Bronchial smooth muscle cell (primary cell): ENCODE data around the gene CRTC2. TPM values are rescaled to one million over a fixed set of nuclear protein-coding genes. Genes with fewer than 3 reads are reported as not detected.

Source experiments
- total RNA-seq: library from RNA; depleted of rRNA; stranded (reverse); fragments of >200 nt; gene quantifications from 2 replicates; pipeline ENCODE4 v1.2.1, GENCODE V29; 2014

The CRTC2 gene, protein sequence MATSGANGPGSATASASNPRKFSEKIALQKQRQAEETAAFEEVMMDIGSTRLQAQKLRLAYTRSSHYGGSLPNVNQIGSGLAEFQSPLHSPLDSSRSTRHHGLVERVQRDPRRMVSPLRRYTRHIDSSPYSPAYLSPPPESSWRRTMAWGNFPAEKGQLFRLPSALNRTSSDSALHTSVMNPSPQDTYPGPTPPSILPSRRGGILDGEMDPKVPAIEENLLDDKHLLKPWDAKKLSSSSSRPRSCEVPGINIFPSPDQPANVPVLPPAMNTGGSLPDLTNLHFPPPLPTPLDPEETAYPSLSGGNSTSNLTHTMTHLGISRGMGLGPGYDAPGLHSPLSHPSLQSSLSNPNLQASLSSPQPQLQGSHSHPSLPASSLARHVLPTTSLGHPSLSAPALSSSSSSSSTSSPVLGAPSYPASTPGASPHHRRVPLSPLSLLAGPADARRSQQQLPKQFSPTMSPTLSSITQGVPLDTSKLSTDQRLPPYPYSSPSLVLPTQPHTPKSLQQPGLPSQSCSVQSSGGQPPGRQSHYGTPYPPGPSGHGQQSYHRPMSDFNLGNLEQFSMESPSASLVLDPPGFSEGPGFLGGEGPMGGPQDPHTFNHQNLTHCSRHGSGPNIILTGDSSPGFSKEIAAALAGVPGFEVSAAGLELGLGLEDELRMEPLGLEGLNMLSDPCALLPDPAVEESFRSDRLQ
- total RNA-seq, result 2.7 TPM in 2 replicates

DNA sequence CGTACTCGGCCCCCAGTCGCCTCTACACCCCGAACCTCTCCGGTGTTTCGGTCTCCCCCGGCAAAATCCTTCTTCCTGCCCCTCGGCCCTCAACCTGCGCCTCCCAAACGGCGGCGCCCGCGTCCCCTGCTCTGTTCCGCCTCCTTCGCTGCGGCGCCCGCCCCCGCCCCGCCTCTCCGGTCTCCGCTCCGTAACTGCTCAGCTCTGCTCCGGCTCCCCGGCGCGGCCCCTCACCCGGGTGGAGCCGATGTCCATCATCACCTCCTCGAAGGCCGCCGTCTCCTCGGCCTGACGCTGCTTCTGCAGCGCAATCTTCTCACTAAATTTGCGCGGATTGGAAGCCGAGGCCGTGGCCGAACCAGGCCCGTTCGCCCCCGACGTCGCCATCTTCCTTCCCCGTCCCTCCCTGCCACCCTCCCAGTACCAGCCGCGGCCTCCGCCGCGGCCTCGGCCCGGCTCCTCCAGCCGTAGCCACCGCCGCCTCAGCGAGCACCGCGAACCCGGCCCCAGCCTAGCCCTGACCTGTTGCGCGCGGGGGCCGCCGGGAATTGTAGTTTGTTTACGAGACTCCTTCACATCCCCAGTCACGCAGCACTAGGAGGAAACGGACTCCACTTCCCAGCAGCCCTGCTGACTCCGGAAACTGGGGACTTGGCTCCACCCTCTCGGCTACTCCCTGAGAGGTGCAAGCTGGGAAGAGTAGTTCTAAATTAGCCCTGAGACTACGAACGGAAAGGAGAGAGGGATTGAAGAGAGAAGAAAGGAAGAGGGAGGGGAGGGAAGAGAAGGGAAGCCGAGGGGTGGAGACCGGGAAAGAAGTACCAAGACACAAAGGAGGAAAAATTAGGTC lies at the start of gene CRTC2:
CRTC2 (minus strand) TSS at position 502 of the 850 bp plus-strand sequence; CDS start at position 387, 115 bp downstream.

GRCh38 chr1:153990468-153991150 lies 32.2 kb upstream of the CRTC2 start, which contains the start of gene RPS27:
Gene RPS27, plus strand, starts transcription at chr1:153990762. Its CDS starts 35 bp downstream, at chr1:153990797.

GRCh38 chr1:153985941-153986761 lies 27.7 kb upstream of the CRTC2 start, which contains the start of gene RAB13:
Gene RAB13, minus strand, starts transcription at chr1:153986339. Its CDS starts 103 bp downstream, at chr1:153986236.

GRCh38 chr1:153977250-153978240 lies 19.1 kb upstream of the CRTC2 start, which contains the start of gene JTB:
Gene JTB, minus strand, starts transcription at chr1:153977674. Its CDS starts 422 bp downstream, at chr1:153977252.

DNA sequence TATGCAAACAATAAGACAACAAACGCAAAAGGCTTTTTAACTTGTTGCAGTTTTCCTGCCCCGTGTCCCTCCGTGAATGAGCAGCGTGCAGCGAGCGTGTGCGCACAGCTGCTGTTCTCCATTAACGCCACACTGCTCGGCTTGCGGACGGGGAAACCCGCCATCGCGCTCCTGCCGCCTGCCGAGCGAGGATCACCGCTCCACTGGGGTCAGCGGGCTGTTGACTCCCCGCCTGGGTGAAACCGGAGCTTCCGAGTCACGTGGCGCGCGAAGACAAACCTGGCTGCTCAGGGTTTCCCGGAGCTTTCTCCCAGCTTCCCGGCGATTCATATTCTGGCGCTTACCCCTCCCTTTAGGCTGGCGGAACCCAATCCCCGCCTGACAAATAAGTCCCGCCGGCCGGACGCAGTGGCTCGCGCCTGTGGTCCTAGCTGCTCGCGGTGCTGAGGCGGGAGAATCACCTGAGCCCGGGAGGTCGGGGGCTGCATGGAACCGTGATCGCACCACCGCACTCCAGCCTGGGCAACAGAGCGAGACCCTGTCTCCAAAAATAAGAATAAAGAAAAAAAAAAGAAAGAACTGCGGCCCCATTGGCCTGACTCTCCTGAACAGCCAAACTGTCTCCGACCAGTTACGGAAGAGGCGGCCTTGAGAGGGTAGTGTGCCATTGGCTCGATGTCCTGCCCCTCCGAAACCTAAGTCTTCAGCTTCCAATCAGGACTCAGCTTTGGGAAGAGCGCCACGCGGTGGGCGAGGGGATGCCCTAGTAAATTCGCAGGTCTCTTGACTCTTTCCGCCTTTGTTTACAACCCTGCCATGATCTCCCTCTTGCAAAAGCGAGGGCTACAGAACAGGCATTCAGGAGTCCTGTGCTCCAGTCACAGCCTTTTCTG lies 8.9 kb upstream of the CRTC2 start, which contains the start of gene CREB3L4:
CREB3L4 (plus strand) TSS at position 796 of the 893 bp plus-strand sequence. CDS start 624 bp downstream, outside the sequence.

GRCh38 chr1:153963030-153963849 lies 4.8 kb upstream of the CRTC2 start, which contains the start of gene SLC39A1:
Gene SLC39A1, minus strand, starts transcription at chr1:153963537. Its CDS starts 822 bp downstream, at chr1:153962715.

GRCh38 chr1:153946622-153947241 lies 11.7 kb downstream of the CRTC2 start, which contains the start of gene DENND4B:
Gene DENND4B, minus strand, starts transcription at chr1:153946718. Its CDS starts 2,344 bp downstream, at chr1:153944374.

GRCh38 chr1:153922972-153923925 lies 35.2 kb downstream of the CRTC2 start, which contains the start of gene GATAD2B:
Gene GATAD2B, minus strand, starts transcription at chr1:153922972. Its CDS starts 94,625 bp downstream, at chr1:153828347.

Other genes with a start within 250 kb of the CRTC2 start
- 28.5 and 32.1 TPM in 2 replicates for gene INTS3, start 230.6 kb downstream of the CRTC2 start, total RNA-seq
- gene SLC27A3, start 183.2 kb downstream of the CRTC2 start, total RNA-seq, result 27.6 and 50.1 TPM in 2 replicates
- gene GATAD2B, start 35.6 kb downstream of the CRTC2 start, total RNA-seq, result 2.7 TPM in 2 replicates
- gene DENND4B, start 11.9 kb downstream of the CRTC2 start, total RNA-seq, result 10.2 and 17.4 TPM in 2 replicates
- 99.1 and 100 TPM in 2 replicates for gene SLC39A1, start 4.9 kb upstream of the CRTC2 start, total RNA-seq
- gene CREB3L4, start 9.3 kb upstream of the CRTC2 start, total RNA-seq, result 7.6 and 8.0 TPM in 2 replicates
- 71.2 and 79.3 TPM in 2 replicates for gene JTB, start 19.1 kb upstream of the CRTC2 start, total RNA-seq
- gene RAB13, start 27.7 kb upstream of the CRTC2 start, total RNA-seq, result 146 and 222 TPM in 2 replicates
- 1,101 and 2,078 TPM in 2 replicates for gene RPS27, start 32.1 kb upstream of the CRTC2 start, total RNA-seq
- gene NUP210L, start 196.5 kb upstream of the CRTC2 start, total RNA-seq, result under 0.01 and 0.17 TPM in 2 replicates
- 325 and 341 TPM in 2 replicates for gene TPM3, start 233.5 kb upstream of the CRTC2 start, total RNA-seq
- gene CFAP141, start 247.7 kb upstream of the CRTC2 start, total RNA-seq, result not detected in 2 replicates